Sigmoid colon (tissue), 7 donors: ENCODE measurements around the gene RING1. TPM values are rescaled to one million over a fixed set of nuclear protein-coding genes. Genes with fewer than 3 reads are reported as not detected.

Source experiments
- DNase-seq: peaks from one replicate; pipeline ENCODE4 v3.0.0-alpha.2; 2019
- H3K27ac ChIP-seq, 4 donors: fragments of 200-600 bp; sonication (generic); one replicate each; pipeline ENCODE4 v1.5.1; 2016 to 2019; ENCODE audit warnings: mild to moderate bottlenecking in 1 of 4
- H3K27me3 ChIP-seq, 3 donors: fragments of 200-600 bp; sonication (generic); one replicate each; pipeline ENCODE4 v1.5.1; 2019; ENCODE audit warnings: mild to moderate bottlenecking in 1 of 3
- H3K36me3 ChIP-seq, 4 donors: fragments of 200-600 bp; sonication (generic); one replicate each; pipeline ENCODE4 v1.5.1; 2016 to 2019
- H3K4me1 ChIP-seq, 4 donors: fragments of 200-600 bp; sonication (generic); one replicate each; pipeline ENCODE4 v1.5.1; 2017 to 2019
- H3K4me3 ChIP-seq, 4 donors: fragments of 200-600 bp; sonication (generic); one replicate each; pipeline ENCODE4 v1.5.1; 2017 to 2019; ENCODE audit warnings: mild to moderate bottlenecking in 2 of 4, moderate library complexity in 1 of 4
- H3K9me3 ChIP-seq, 4 donors: fragments of 200-600 bp in 3 of 4; sonication (generic) in 3 of 4; one replicate each; pipeline versions ENCODE4 v1.5.1 to v1.6.1; 2013 to 2019
- CTCF ChIP-seq, 4 experiments: fragments of 450-650 bp in 3 of 4; fragments of 200-600 bp in 1 of 4; IDR thresholded peaks; one replicate each; pipeline ENCODE4 v1.5.1; 2016 to 2019; ENCODE audit warnings: antibody characterized with exemption in 4 of 4, mild to moderate bottlenecking in 3 of 4, moderate library complexity in 2 of 4
- EP300 ChIP-seq, 4 donors: sonication (generic); formaldehyde crosslinking; IDR thresholded peaks; one replicate each; pipeline ENCODE4 v1.6.1; 2017; ENCODE audit warnings: antibody characterized with exemption in 4 of 4
- POLR2A ChIP-seq, 2 donors: fragments of 450-650 bp; IDR thresholded peaks; one replicate each; pipeline ENCODE4 v1.6.1; 2016; ENCODE audit warnings: antibody characterized with exemption in 2 of 2, mild to moderate bottlenecking in 2 of 2, moderate library complexity in 2 of 2
- POLR2AphosphoS5 ChIP-seq, 4 donors: sonication (generic); formaldehyde crosslinking; IDR thresholded peaks; one replicate each; pipeline ENCODE4 v1.6.1; 2017; ENCODE audit warnings: antibody characterized with exemption in 4 of 4
- WGBS, 2 donors: extraction: QIAGEN DNeasy Blood & Tissue Kit; methylation state at CpG; one replicate each; pipeline ENCODE4 v1.1.7; 2013; 5-methylcytosine and 5-hydroxymethylcytosine counted together
- intact Hi-C: fragments of 100-400 bp; cut with DNase I; formaldehyde crosslinking; loops from one replicate; pipeline ENCODE4 v1.15.1; 2023
- polyA plus RNA-seq, 3 donors: library from polyadenylated mRNA; stranded (reverse); fragments of 200-250 nt; gene quantifications; one replicate each; pipeline ENCODE4 v1.2.3, GENCODE V29; 2013
- total RNA-seq, 4 donors: library from RNA; depleted of rRNA; stranded (reverse); fragments of >200 nt; gene quantifications; one replicate each; pipeline ENCODE4 v1.1.0, GENCODE V29; 2016
- donor health status: healthy with polysubstance abuse.
- donor health status: Bipolar disorder and iron deficiency.
- donor health status: healthy.

The RING1 gene
- total and polyA plus RNA-seq, 7 donors = 13.2 to 36.0 (median 18.1) TPM

GRCh38 chr6:33197431-33198048 lies 10.8 kb upstream of the RING1 start:
- DNase-seq = no peak
- Histone ChIP-seq H3K4me3 (no peak overlapping the region), H3K36me3 (peaks cover 11 to 49% (median 29%) of the 10 kb centered on the region in 4 donors), H3K4me1 (peaks cover 0 to 55% (median 45%) of the 10 kb centered on the region in 4 donors), H3K9me3 (no peaks in the 10 kb centered on the region), H3K27ac (peak overlapping the region in 2 of 4 donors; percentile 50 to 98), H3K27me3 (no peaks in the 10 kb centered on the region)
- peak; percentile 49 to 65 (median 52) for TF ChIP-seq CTCF (IDR thresholded peaks at IDR 0.05)
- no peak for TF ChIP-seq POLR2AphosphoS5 (IDR thresholded peaks at IDR 0.05)
- intact Hi-C loops = no loop called here
- WGBS, 2 donors = 14 to 47% methylated on average over 12 of the region's 12 CpGs

- no peaks in the 10 kb centered on the region for H3K9me3 ChIP-seq
- no peaks in the 10 kb centered on the region for H3K27me3 ChIP-seq
- intact Hi-C loops = no loop called here
- TF ChIP-seq POLR2A (IDR thresholded peaks at IDR 0.05) = no peak
- TF ChIP-seq EP300 (IDR thresholded peaks at IDR 0.05) = no peak
- peaks cover 0 to 53% (median 42%) of the 10 kb centered on the region in 4 donors for H3K4me1 ChIP-seq
- no peak for DNase-seq
- H3K4me3 ChIP-seq = no peak overlapping the region
- peaks cover 16 to 56% (median 36%) of the 10 kb centered on the region in 4 donors for H3K36me3 ChIP-seq
- 66 to 87% methylated on average over 6 of the region's 6 CpGs for WGBS, 2 donors
- peak overlapping the region in 2 of 4 donors; percentile 50 to 98 for H3K27ac ChIP-seq
Measured at GRCh38 chr6:33198159-33198852, 10.0 kb upstream of the RING1 start.

GRCh38 chr6:33198853-33199436 lies 9.4 kb upstream of the RING1 start:
- H3K36me3 ChIP-seq = peaks cover 20 to 63% (median 40%) of the 10 kb centered on the region in 4 donors
- H3K4me3 ChIP-seq = peak overlapping the region; percentile 77 to 90 (median 84)
- peaks cover 0 to 56% (median 41%) of the 10 kb centered on the region in 4 donors for H3K4me1 ChIP-seq
- intact Hi-C loops = no loop called here
- no peak for DNase-seq
- H3K27ac ChIP-seq = peak overlapping the region; percentile 91 to 98 (median 96)
- H3K27me3 ChIP-seq = no peaks in the 10 kb centered on the region
- H3K9me3 ChIP-seq = no peaks in the 10 kb centered on the region
- 31 to 43% methylated on average over 3 of the region's 3 CpGs for WGBS, 2 donors
- TF ChIP-seq POLR2AphosphoS5 (IDR thresholded peaks at IDR 0.05) = no peak
- no peak for TF ChIP-seq POLR2A (IDR thresholded peaks at IDR 0.05)
- no peak for TF ChIP-seq CTCF (IDR thresholded peaks at IDR 0.05)
- no peak for TF ChIP-seq EP300 (IDR thresholded peaks at IDR 0.05)

GRCh38 chr6:33199687-33200218 lies 8.5 kb upstream of the RING1 start:
- peak; percentile 86 for DNase-seq
- TF ChIP-seq EP300 (IDR thresholded peaks at IDR 0.05) (no peak), POLR2A (IDR thresholded peaks at IDR 0.05) (no peak), CTCF (IDR thresholded peaks at IDR 0.05) (no peak), POLR2AphosphoS5 (IDR thresholded peaks at IDR 0.05) (no peak)
- Histone ChIP-seq H3K4me3 (peak overlapping the region; percentile 77 to 90 (median 84)), H3K36me3 (peaks cover 20 to 57% (median 37%) of the 10 kb centered on the region in 4 donors), H3K9me3 (no peaks in the 10 kb centered on the region), H3K4me1 (peaks cover 0 to 61% (median 46%) of the 10 kb centered on the region in 4 donors), H3K27ac (peak overlapping the region; percentile 91 to 98 (median 96)), H3K27me3 (no peaks in the 10 kb centered on the region)
- WGBS, 2 donors = 2% methylated on average over 26 of the region's 26 CpGs
- intact Hi-C loops = loop anchor here (2.0 to 10.0 kb wide), 7 partner anchors 39 to 1005 kb away; partner anchors contain the start of genes BRD2, GPSM3, PBX2 and RPS18
